WTC11 (cell line): ENCODE results near the gene RNPEPL1. TPM values are rescaled to one million over a fixed set of nuclear protein-coding genes. Genes with fewer than 3 reads are reported as not detected.

Experiments
- ATAC-seq: fragments of 200-7000 bp; cut with Tn5 transposase; 2 replicates; pipeline ENCODE4 v1.10.0; 2021; ENCODE audit warnings: mild to moderate bottlenecking, moderate library complexity
- CTCF ChIA-PET: fragments of 300-600 bp; sonication (Branson Sonifier 250); formaldehyde crosslinking; loops from one replicate; lab custom pipeline; 2021; ENCODE audit warnings: antibody characterized with exemption; lab: Charles Lee
- POLR2A ChIA-PET: fragments of 350-600 bp; sonication (Branson Sonifier 250); formaldehyde crosslinking; loops from one replicate; lab custom pipeline; 2021; ENCODE audit warnings: antibody characterized with exemption; lab: Charles Lee
- DNase-seq: peaks from one replicate; pipeline ENCODE4 v3.0.0; 2021; ENCODE audit warnings: low spot score
- H3K27ac Mint-ChIP-seq: 2 replicates; pipeline ENCODE4 v1.8.0; 2021; ENCODE audit warnings: mixed read lengths
- H3K27me3 Mint-ChIP-seq: 2 replicates; pipeline ENCODE4 v1.8.0; 2021; ENCODE audit warnings: low read depth, mild to moderate bottlenecking, moderate library complexity, mixed read lengths
- H3K36me3 Mint-ChIP-seq: 2 replicates; pipeline ENCODE4 v1.8.0; 2021; ENCODE audit warnings: mixed read lengths
- H3K4me1 Mint-ChIP-seq: 2 replicates; pipeline ENCODE4 v1.8.0; 2022; ENCODE audit warnings: mixed read lengths
- H3K4me3 Mint-ChIP-seq: 2 replicates; pipeline ENCODE4 v1.8.0; 2021; ENCODE audit warnings: mild to moderate bottlenecking, moderate library complexity, mixed read lengths
- H3K9me3 Mint-ChIP-seq: 2 replicates; pipeline ENCODE4 v1.8.0; 2021; ENCODE audit warnings: mixed read lengths
- EMX1 ChIP-seq: fragments of 250-450 bp; sonication (Bioruptor Pico); IDR thresholded peaks from 2 replicates; pipeline ENCODE4 v1.8.0; 2021; ENCODE audit warnings: mild to moderate bottlenecking
- ESRRA ChIP-seq: sonication (generic); formaldehyde crosslinking; IDR thresholded peaks from 2 replicates; pipeline ENCODE4 v1.8.1; 2022; ENCODE audit warnings: mild to moderate bottlenecking, missing genetic modification reagents, borderline replicate concordance
- FOXK1 ChIP-seq: sonication (generic); formaldehyde crosslinking; IDR thresholded peaks from 2 replicates; pipeline ENCODE4 v1.8.0; 2022; ENCODE audit warnings: mild to moderate bottlenecking, moderate library complexity, missing genetic modification reagents
- GABPB1 ChIP-seq: sonication (generic); formaldehyde crosslinking; IDR thresholded peaks from 2 replicates; pipeline ENCODE4 v1.8.1; 2023; ENCODE audit warnings: mild to moderate bottlenecking, missing genetic modification reagents
- GRHL2 ChIP-seq: fragments of 250-450 bp; sonication (Bioruptor Pico); IDR thresholded peaks from 2 replicates; pipeline ENCODE4 v1.8.0; 2022; ENCODE audit warnings: mild to moderate bottlenecking, moderate library complexity; ENCODE audit not compliant: insufficient replicate concordance, severe bottlenecking
- GTF2I ChIP-seq: fragments of 250-450 bp; sonication (Bioruptor Pico); conservative IDR thresholded peaks from 2 replicates; pipeline ENCODE4 v1.4.0; 2021; ENCODE audit warnings: mild to moderate bottlenecking
- MXD4 ChIP-seq: fragments of 250-450 bp; sonication (Bioruptor Pico); IDR thresholded peaks from 2 replicates; pipeline ENCODE4 v1.8.0; 2021; ENCODE audit warnings: mild to moderate bottlenecking, moderate library complexity, borderline replicate concordance
- MYBL2 ChIP-seq: sonication (generic); formaldehyde crosslinking; IDR thresholded peaks from 2 replicates; pipeline ENCODE4 v1.8.1; 2023; ENCODE audit warnings: mild to moderate bottlenecking, moderate library complexity, missing genetic modification reagents
- NFYB ChIP-seq: sonication (generic); formaldehyde crosslinking; conservative IDR thresholded peaks from 2 replicates; pipeline ENCODE4 v1.8.0; 2022; ENCODE audit warnings: low read depth, missing genetic modification reagents
- NR3C1 ChIP-seq: sonication (generic); formaldehyde crosslinking; conservative IDR thresholded peaks from 2 replicates; pipeline ENCODE4 v1.8.1; 2023; ENCODE audit warnings: low read depth, mild to moderate bottlenecking, missing genetic modification reagents
- OVOL2 ChIP-seq: fragments of 250-450 bp; sonication (Bioruptor Pico); IDR thresholded peaks from 2 replicates; pipeline ENCODE4 v1.9.0; 2021; ENCODE audit warnings: mild to moderate bottlenecking, borderline replicate concordance
- RELA ChIP-seq: sonication (generic); formaldehyde crosslinking; IDR thresholded peaks from 2 replicates; pipeline ENCODE4 v1.8.1; 2022; ENCODE audit warnings: missing genetic modification reagents, mild to moderate bottlenecking, borderline replicate concordance
- SP1 ChIP-seq: sonication (generic); formaldehyde crosslinking; conservative IDR thresholded peaks from 2 replicates; pipeline ENCODE4 v1.8.1; 2022; ENCODE audit warnings: missing genetic modification reagents
- ZNF121 ChIP-seq: sonication (generic); formaldehyde crosslinking; IDR thresholded peaks from 2 replicates; pipeline ENCODE4 v1.8.0; 2023; ENCODE audit warnings: missing genetic modification reagents
- ZNF416 ChIP-seq: fragments of 250-450 bp; sonication (Bioruptor Pico); IDR thresholded peaks from 2 replicates; pipeline ENCODE4 v1.9.0; 2021; ENCODE audit warnings: mild to moderate bottlenecking, inconsistent platforms
- ZNF423 ChIP-seq: fragments of 250-450 bp; sonication (Bioruptor Pico); IDR thresholded peaks from 2 replicates; pipeline ENCODE4 v2.1.2; 2022; ENCODE audit warnings: mild to moderate bottlenecking, moderate library complexity
- ZNF671 ChIP-seq: fragments of 250-450 bp; sonication (Bioruptor Pico); IDR thresholded peaks from 2 replicates; pipeline ENCODE4 v1.8.0; 2021; ENCODE audit warnings: mild to moderate bottlenecking
- total RNA-seq: library from RNA; stranded (reverse); gene quantifications from 3 replicates; pipeline ENCODE4 v1.2.3, GENCODE V29; 2021
- TF ChIP-seq, protein P1 (sequence below): sonication (generic); formaldehyde crosslinking; IDR thresholded peaks from 2 replicates; pipeline ENCODE4 v1.8.0; 2022; ENCODE audit warnings: mild to moderate bottlenecking, missing genetic modification reagents
- TF ChIP-seq, protein P2 (sequence below): fragments of 200-600 bp; IDR thresholded peaks from 2 replicates; pipeline ENCODE4 v1.8.0; 2022; ENCODE audit warnings: antibody characterized with exemption
- TF ChIP-seq, protein P3 (sequence below): sonication (generic); formaldehyde crosslinking; IDR thresholded peaks from 2 replicates; pipeline ENCODE4 v1.8.1; 2022; ENCODE audit warnings: mild to moderate bottlenecking, moderate library complexity, missing genetic modification reagents

The RNPEPL1 gene
- total RNA-seq, 1 experiment from 2014 or later: 18.8 TPM

DNA sequence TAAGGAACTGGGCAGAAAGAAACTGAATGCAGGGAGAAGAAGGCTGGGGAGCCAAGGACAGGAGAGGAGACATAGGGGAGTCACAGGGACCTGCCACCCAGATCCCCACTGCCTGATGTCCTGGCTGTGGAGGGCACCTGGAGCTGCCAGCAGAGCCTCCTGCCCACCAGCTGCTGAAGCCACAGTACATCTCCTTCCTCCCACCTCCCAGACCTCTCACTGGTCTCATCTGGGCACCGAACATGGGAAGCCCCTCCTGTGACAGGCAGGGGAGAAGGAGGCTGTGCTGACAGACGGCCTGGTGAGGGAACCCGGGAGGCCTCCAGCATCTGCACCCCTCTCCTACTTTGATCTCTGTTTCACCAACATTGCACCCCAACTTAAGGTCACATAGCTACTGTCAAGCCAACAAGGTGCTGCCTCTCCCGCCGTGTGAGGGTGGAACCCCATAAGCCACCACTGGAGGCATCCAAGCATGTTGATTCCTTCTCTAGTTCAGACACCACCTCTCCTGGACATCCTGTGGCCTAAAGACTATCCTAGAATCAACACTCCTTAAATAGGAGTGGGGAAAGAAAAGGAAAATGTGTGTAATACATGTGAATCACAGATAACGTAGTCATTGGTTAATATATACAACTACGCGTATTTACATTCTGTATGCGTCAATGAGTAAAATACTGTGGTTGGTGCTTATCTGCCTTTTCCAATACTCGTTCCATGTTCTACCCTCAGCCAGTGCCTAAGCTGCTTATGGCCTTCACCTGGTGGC, 3.5 kb upstream of the RNPEPL1 start:
- Mint-ChIP-seq H3K9me3 (no peaks in the 10 kb centered on the region), H3K4me1 (peaks cover 31% of the 10 kb centered on the region), H3K27ac (no peak overlapping the region), H3K4me3 (no peak overlapping the region), H3K36me3 (no peaks in the 10 kb centered on the region)
- DNase-seq (no peak), ATAC-seq (no peak)
- CTCF ChIA-PET: interaction anchor here (1.0 to 3.3 kb wide), 6 partner anchors 15 to 53 kb away, joined by 3 to 40 read pairs (median 5); partner anchors contain the start of gene CAPN10
- POLR2A ChIA-PET: interaction anchor here (0.6 kb wide), 1 partner anchor 261 kb away, joined by 6 read pairs; no protein-coding TSS in a partner anchor
- TF ChIP-seq, protein P1, sequence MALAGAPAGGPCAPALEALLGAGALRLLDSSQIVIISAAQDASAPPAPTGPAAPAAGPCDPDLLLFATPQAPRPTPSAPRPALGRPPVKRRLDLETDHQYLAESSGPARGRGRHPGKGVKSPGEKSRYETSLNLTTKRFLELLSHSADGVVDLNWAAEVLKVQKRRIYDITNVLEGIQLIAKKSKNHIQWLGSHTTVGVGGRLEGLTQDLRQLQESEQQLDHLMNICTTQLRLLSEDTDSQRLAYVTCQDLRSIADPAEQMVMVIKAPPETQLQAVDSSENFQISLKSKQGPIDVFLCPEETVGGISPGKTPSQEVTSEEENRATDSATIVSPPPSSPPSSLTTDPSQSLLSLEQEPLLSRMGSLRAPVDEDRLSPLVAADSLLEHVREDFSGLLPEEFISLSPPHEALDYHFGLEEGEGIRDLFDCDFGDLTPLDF (CRISPR knock-in tag): no peak
- TF ChIP-seq ZNF671 (CRISPR knock-in tag): no peak
- no peak for TF ChIP-seq RELA (CRISPR knock-in tag)
- no peak for TF ChIP-seq OVOL2 (CRISPR knock-in tag)
- TF ChIP-seq FOXK1 (CRISPR knock-in tag): no peak
- TF ChIP-seq ESRRA (CRISPR knock-in tag): no peak
- no peak for TF ChIP-seq ZNF416 (CRISPR knock-in tag)
- no peak for TF ChIP-seq GRHL2
- no peak for TF ChIP-seq MXD4
- TF ChIP-seq GTF2I (CRISPR knock-in tag): no peak
- TF ChIP-seq SP1 (CRISPR knock-in tag): no peak
- TF ChIP-seq NFYB: no peak
- no peak for TF ChIP-seq ZNF121 (CRISPR knock-in tag)
- TF ChIP-seq EMX1 (CRISPR knock-in tag): no peak
- TF ChIP-seq, all 79 proteins: peak for 0
- peaks cover 27% of the 10 kb centered on the region for H3K27me3 Mint-ChIP-seq

DNA sequence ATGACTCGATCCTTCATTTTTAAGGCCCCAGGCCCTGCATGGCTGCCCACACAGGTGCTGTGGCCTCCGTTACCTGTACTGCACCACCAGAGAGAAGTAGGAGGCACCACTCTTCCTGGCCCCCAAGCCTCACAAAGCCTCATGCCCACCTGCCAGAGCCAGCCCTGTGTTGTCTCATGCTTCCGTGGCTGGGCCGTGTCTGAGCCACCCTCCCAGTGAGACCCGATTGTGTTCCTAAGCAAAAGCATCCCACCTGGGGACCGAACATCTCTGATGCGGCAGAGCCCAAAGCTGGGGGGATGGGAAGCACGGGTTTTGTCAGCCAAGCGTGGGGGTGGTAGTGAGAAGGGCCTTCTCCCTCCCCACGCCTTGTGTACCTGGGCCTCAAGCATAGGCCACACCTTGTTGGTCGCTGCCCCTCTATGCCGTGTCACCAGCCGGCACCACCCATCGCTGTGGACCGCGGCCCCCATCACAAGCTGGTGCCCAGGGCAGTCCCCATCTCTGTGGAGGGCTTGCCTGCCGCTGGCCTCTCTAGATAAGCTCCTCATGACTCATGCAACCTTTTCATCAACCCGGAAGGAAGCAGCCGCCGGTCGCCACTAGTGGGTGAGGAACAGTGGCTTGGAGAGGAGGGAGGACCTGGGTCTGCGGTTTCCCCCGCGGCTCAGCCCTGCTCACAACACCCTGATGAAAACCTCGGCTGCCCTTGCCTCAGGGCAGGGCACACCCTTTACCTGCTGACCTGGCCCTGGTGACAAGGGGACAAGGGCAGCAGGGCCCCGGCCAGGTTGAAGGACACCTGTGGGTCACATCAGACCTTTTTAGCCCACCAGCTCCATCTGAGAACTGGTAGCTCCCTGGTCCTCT, 2.7 kb upstream of the RNPEPL1 start:
- Mint-ChIP-seq H3K9me3 (no peaks in the 10 kb centered on the region), H3K27ac (no peak overlapping the region), H3K27me3 (peaks cover 28% of the 10 kb centered on the region), H3K36me3 (no peaks in the 10 kb centered on the region), H3K4me3 (no peak overlapping the region), H3K4me1 (peaks cover 29% of the 10 kb centered on the region)
- ATAC-seq: no peak
- no peak for DNase-seq
- CTCF ChIA-PET: interaction anchor here (0.6 to 3.3 kb wide), 14 partner anchors 8 to 332 kb away, joined by 3 to 40 read pairs (median 4); partner anchors contain the start of genes ANKMY1 and CAPN10
- POLR2A ChIA-PET: interaction anchor here (0.6 to 1.0 kb wide), 2 partner anchors 21 to 260 kb away, joined by 3 to 6 read pairs; partner anchors contain the start of gene CAPN10
- TF ChIP-seq GABPB1 (peak; percentile 98), NR3C1 (CRISPR knock-in tag) (no peak)

DNA sequence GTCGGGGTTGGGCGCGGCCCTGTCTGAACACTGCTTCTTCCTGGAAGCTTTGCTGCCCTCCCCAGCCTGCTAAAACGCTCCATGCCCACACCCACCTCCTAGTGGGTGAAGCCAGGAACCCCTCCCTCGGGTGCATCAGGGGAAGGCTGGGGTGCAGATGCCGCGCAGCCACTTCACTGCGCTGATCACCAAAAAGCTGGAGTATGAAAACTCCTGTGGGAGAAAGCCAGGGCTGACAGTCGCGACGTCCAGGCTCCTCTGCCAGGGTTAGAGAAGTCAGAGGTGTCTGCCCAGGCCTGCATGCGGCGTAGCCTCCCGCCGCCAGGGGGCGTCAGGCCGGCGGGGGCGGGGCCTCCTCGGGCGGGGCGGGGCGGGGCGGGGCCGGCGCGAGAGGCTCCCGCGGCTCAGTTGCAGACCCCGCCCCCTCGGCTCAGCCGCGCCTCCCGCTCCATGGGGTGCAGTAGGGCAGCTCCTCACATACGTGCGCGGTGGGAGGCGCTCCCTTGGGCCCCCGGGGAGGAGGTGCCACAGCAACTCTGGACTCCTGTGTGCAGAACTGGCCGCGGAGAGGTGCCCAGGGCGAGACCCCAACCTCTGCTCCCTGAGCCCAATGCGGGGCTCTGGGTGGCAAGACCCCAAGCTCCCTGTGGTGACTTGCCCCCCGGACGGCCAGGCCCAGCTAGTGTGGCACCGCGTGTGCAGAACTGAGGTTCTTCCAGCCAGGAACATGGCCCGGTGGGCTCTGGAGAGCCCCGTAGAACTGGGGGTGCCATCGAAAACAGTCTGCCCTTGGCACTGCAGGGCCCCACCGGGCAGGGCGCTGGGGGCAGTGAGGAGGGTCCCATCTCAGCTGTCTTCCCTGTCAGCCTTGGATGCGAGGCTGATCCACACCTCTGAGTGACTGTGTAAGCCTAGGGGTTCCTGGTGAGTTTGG, 1.8 kb upstream of the RNPEPL1 start:
- POLR2A ChIA-PET: interaction anchor here (1.0 kb wide), 1 partner anchor 20 kb away, joined by 3 read pairs; the partner anchor contains the start of gene CAPN10
- H3K36me3 Mint-ChIP-seq: no peaks in the 10 kb centered on the region
- H3K27ac Mint-ChIP-seq: no peak overlapping the region
- no peaks in the 10 kb centered on the region for H3K9me3 Mint-ChIP-seq
- H3K4me1 Mint-ChIP-seq: peaks cover 25% of the 10 kb centered on the region
- ATAC-seq (peak; percentile 67), DNase-seq (peak; percentile 86)
- H3K27me3 Mint-ChIP-seq: peaks cover 28% of the 10 kb centered on the region
- TF ChIP-seq SP1 (CRISPR knock-in tag) (peak; percentile 73), ZNF423 (CRISPR knock-in tag) (peak; percentile 86), MYBL2 (CRISPR knock-in tag) (no peak)
- TF ChIP-seq, protein P2, sequence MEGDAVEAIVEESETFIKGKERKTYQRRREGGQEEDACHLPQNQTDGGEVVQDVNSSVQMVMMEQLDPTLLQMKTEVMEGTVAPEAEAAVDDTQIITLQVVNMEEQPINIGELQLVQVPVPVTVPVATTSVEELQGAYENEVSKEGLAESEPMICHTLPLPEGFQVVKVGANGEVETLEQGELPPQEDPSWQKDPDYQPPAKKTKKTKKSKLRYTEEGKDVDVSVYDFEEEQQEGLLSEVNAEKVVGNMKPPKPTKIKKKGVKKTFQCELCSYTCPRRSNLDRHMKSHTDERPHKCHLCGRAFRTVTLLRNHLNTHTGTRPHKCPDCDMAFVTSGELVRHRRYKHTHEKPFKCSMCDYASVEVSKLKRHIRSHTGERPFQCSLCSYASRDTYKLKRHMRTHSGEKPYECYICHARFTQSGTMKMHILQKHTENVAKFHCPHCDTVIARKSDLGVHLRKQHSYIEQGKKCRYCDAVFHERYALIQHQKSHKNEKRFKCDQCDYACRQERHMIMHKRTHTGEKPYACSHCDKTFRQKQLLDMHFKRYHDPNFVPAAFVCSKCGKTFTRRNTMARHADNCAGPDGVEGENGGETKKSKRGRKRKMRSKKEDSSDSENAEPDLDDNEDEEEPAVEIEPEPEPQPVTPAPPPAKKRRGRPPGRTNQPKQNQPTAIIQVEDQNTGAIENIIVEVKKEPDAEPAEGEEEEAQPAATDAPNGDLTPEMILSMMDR: peak; percentile 94
- TF ChIP-seq, protein P3, sequence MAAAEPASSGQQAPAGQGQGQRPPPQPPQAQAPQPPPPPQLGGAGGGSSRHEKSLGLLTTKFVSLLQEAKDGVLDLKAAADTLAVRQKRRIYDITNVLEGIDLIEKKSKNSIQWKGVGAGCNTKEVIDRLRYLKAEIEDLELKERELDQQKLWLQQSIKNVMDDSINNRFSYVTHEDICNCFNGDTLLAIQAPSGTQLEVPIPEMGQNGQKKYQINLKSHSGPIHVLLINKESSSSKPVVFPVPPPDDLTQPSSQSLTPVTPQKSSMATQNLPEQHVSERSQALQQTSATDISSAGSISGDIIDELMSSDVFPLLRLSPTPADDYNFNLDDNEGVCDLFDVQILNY: peak; percentile 25; the same call in 1 of the 2 replicates
- H3K4me3 Mint-ChIP-seq: peak overlapping the region; percentile 69
- CTCF ChIA-PET: interaction anchor here (0.6 to 3.3 kb wide), 14 partner anchors 9 to 333 kb away, joined by 3 to 40 read pairs (median 4); partner anchors contain the start of genes ANKMY1 and CAPN10
